ENCODE measurements around the gene RALB.
"Not testable (repeated sequence)": the region's sequence is repeated elsewhere in the genome, so short reads cannot be mapped to it uniquely, and the experiment has no call there.

RALB gene

DNA sequence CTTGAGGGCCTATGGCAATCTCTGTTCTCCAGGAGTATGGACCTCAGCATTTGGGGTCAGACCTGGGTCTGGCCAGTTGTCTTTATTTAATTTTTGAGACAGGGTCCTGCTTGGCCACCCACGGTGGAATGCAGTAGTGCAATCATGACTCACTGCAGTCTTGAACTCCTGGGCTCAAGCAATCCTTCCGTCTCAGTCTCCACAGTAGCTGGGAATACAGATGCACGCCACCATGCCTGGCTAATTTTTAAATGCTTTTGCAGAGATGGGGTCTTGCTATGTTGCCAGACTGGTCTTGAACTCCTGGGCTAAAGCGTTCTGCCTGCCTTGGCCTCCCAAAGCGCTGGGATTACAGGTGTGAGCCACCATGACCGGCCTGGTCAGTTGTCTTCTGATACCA is 46.9 kb downstream of the RALB start:
- no peak for DNase-seq

DNA sequence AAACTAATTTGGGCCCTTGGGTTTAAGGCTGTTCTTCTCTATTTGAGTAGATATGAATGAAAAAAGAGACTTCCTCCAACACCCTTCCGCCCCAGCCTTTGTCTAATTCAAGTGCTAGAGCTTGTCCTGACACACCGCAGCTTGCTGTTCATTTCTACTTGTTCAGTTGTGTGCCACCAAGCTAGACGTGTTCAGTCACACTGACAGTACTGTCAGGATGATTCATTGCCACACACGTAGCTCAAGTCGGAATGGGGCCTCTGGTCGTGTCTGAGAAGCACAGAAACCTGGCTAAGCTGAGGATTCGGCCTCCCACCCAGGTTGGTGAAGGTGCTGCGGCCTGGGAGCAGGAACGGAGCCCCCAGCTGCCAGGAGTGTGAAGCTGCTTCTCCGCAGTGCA is 47.7 kb downstream of the RALB start:
- no peak for DNase-seq

GRCh38 chr2:120301284-120301683 is 48.6 kb downstream of the RALB start:
- DNase-seq, result no peak

DNA sequence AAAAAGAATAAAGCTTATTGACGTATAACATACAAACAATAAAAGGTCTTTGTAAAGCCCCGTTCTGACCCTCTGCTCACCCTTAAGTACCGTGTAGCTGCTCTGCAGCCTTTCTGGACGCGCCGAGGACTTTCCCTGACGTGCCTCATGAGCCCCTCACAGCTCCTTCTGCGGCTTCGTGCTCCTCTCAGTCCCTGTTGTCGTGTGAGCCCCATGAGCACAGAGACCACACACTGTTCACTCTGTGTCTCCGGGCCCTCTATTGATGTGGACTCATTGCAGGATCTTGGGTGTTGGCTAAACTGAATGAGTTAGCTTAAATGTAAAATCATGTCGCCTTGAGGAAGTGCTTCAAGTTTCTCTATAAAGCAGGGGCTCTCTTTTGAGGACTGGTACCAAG is 49.6 kb downstream of the RALB start:
- DNase-seq, result no peak

DNA sequence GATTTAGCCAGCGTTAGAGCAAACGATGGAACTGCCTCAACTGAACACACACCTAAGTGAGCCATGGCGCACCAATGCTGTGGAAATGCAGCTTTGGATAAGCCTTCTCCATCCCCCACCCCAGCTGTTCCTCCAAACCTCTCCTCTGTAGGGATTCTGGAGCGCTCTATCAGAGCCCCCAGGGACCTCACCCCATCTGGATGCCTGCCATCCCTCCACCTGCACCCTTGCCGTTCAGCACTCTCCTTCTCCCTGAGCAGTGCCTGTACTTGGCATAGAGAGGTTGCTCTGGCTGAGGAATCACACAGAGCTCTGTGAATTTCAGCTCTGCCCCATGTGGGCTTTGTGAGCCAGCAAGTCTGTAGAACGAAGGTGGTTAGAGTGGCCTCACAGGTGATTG is 50.5 kb downstream of the RALB start:
- DNase-seq, result no peak

DNA sequence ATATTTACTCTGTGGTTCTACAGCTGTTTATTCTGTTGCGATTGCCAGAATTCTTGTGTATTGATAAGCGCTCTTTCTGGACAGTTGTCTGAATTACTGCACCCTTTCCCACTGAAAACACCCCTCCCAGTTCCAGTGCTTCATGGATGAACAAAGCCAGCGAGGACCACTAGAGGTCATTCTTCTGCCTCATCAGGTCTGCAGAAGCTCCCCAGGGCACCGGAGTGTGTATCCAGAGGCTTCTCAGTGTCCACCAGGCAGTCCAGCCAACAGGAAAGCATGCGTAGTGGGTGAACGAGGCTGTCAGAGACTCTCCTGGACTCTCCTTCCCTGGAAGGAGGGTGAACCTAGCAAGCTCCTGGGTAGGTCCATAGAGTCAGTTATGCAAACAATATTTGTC is 52.6 kb downstream of the RALB start:
- DNase-seq, result no peak

- DNase-seq, result no peak
These were observed 53.4 kb downstream of the RALB start for GRCh38 chr2:120305937-120306490.

DNA sequence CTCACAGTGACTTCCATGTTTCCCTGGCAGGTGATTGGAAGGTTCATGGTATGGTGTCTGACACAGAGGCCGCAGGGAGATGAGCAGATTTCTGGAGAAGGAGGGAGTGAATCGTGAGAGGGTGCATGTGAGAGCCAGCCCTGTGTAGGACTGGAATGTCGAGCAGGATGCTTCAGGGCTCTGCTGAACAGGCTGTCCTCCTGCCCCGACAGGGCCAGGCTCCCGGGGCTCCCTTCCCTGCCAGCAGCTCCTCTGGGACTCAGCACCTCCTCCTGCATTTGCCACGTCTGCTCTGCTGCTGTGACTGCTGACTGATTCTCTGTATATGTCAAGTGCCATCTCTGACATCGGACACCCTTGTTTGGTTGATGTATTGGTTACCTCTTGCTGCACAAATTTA is 54.8 kb downstream of the RALB start:
- DNase-seq, result no peak

GRCh38 chr2:120308038-120308910 is 55.6 kb downstream of the RALB start:
- DNase-seq, result no peak

- DNase-seq, result no peak
These were observed 57.5 kb downstream of the RALB start for GRCh38 chr2:120310136-120310535.

GRCh38 chr2:120310841-120311240 is 58.2 kb downstream of the RALB start:
- not testable (repeated sequence) for DNase-seq

DNA sequence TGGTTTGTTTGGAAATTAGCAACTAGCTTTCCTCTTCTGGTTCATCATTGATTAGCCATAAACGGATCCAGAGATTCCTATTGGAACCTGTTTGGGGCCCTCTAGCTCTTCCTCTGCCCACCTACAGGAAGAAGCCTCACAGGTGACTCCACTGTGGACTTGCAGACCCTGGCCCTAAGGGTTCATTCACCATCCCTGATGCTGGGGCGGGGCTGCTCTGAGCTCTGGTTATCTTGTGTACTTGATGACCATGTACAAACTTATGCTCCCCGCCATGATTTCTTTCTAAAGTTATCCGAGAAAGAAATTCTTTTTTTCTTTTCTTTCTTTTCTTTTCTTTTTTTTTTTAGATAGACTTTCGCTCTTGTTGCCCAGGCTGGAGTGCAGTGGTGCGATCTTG is 59.4 kb downstream of the RALB start:
- no peak for DNase-seq

GRCh38 chr2:120312860-120313694 is 60.4 kb downstream of the RALB start:
- peak; percentile 91 for DNase-seq

- no peak for DNase-seq
These were observed 61.3 kb downstream of the RALB start for GRCh38 chr2:120313695-120314615.

DNA sequence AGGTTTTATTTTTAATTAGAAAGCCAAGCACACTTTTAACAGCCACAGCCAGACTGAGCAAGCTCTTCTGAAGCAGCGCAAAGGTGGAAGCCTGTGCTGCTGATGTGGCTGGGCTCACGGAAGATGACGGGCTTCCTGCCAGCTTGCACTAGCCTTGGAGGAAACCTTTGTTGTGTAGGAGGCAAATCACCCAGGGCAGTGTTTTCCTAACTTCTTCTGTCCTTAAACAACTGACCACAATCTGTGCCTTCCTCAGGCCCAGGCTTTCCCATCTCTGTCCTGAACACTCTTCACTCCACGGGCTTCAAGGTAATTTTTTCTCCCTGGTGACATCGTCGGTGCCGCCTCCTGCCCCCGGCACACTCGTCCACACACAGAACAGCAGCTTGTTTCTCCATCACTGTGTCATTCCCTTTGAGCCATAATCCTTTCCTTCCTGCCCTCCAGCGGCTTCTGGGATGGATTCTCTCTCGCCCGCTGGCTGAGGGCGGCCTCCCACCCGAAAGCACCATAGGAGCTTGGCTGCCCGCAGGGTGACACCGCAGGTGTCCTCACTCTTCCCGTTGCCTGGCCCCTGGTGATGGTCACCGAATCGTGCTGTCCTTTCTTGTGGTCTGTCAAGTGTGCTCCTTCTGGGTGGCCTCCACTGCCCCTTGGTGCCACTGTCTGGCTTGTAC is 62.2 kb downstream of the RALB start:
- DNase-seq, result no peak

DNA sequence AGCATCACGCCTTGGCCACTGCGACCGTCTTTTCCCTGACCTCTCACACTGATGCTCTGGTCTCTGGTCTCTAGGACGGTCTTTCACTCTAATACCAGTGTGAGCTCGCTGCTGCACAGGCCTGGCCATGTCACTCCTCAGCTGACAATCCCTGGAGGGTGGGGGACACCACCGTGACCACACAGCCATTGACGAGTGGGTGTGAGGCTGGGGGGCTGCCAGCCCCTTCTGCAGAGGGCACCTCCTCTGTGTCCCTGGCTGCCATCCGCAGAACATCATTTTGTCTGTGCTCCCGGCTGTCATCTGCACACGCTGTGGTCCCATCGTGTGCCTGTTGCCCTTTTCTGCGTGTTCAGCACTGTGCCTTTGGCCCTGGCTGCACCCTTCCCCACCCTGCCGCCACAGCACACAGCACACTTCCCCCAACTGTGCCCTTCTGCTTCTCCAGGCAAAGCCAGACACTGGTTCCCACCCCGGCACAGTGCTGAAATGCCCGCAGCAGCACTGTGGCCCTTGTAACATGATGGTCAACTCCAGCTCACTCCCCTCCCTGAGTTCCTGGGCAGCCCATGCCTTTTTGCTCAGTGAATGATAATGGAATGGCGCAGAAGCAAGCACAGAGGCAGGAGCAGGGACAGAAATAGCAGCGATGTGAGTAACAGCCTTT is 62.8 kb downstream of the RALB start:
- DNase-seq, result no peak

- no peak for DNase-seq
These were observed 63.4 kb downstream of the RALB start for GRCh38 chr2:120316071-120316470.

DNA sequence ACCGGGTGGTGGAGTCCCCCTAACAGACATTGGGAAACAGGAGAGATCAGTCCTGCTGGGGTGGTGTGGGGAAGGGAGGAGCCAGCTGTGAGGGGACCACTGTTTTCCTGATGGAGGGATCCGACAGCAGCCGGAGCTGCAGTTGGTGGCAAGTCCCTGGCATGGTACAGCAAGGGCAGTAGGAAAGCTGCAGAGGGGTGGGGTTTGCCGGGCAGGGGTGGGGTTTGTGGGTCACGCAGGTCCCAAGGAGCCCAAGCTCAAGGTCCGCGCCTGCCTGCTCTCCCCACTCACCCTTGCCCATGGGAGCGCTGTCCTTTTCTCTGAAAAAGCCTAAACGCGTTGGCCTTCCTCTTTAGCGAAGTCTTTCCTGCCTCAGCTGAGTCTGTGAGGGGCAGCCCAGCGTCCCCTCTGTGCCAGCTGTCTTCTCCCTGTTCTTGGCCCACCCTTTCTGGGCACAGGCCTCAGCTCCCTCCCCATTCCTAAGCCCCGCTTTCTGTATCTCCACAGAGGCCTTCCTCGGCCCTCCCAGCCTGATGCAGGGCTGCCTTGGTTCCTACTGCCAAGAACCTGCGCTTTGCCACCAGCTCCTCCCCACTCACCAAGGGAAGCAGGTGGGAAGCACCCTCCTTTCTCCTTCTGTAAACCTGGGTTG is 64.0 kb downstream of the RALB start:
- DNase-seq, result no peak

DNA sequence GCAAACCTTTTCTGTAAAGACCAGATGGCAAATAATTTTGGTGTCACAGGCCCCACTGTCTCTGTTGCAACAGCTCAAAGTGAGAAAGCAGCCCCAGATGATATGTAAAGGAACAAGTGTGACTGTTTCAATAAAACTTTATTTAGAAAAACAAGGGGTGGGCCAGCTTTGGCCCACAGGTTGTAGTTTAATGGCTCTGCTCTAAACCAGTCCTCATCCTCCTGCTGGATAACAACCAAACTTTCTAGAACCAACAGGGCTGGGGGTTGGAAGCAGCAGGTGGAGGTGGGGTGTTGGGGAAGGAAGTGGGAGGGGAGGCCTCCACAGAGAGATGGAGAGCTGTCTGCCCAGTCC is 64.5 kb downstream of the RALB start:
- no peak for DNase-seq

DNA sequence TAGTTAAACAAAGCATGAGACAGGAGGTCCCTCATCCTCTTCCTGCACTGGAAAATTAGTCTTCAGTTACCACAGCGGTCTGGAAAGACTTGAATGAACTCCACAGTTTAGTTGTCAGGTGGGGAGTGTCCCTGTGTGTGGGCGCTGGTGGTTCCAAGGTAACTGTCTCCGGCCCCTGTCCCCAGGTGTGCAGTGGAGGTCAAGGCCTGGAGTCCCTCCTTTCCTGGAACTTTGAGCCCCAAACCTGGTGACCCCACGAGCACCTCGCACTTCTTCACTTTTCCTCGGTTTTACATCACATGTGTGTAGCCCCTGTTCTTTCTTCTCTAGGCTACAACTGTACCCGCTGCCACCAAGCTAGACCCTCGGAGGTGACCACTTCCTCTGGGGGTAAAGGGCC is 65.3 kb downstream of the RALB start:
- no peak for DNase-seq

GRCh38 chr2:120318626-120319025 is 66.0 kb downstream of the RALB start:
- peak; percentile 83 for DNase-seq
